ENCODE data around the gene ATCAY. TPM values are rescaled to one million over a fixed set of nuclear protein-coding genes. Genes with fewer than 3 reads are reported as not detected.
"Not testable (repeated sequence)": the region's sequence is repeated elsewhere in the genome, so short reads cannot be mapped to it uniquely, and the experiment has no call there.

Gene ATCAY
- total RNA-seq, 1 donor from 2014 or later = not detected

- intact Hi-C loops (cut with micrococcal nuclease) = no loop called here
- no peak for DNase-seq
Observed at GRCh38 chr19:3867971-3868769, 12.3 kb upstream of the ATCAY start.

GRCh38 chr19:3868770-3869456, 11.6 kb upstream of the ATCAY start, which contains the start of gene ZFR2:
ZFR2 (minus strand) TSS chr19:3869038; CDS start chr19:3869017, 21 bp downstream.
- Histone ChIP-seq H3K4me1 (peaks cover 5% of the 10 kb centered on the region), H3K27ac (replicated peaks) (no peak within 1 kb of the TSS), H3K9me3 (replicated peaks) (no peaks in the 10 kb centered on the region), H3K36me3 (no peaks in the 10 kb centered on the region), H3K4me3 (peak within 1 kb of the TSS; percentile 46), H3K27me3 (ENCODE audit: low read depth) (peaks cover 95% of the 10 kb centered on the region)
- no peak for TF ChIP-seq CTCF (IDR thresholded peaks at IDR 0.05; ENCODE audit: borderline replicate concordance)
- intact Hi-C loops (cut with micrococcal nuclease) = no loop called here
- DNase-seq = no peak

More at GRCh38 chr19:3867971-3868769, 12.3 kb upstream of the ATCAY start:
- Histone ChIP-seq H3K27me3 (ENCODE audit: low read depth) (peaks cover 98% of the 10 kb centered on the region), H3K27ac (replicated peaks) (no peak overlapping the region), H3K4me1 (peaks cover 5% of the 10 kb centered on the region), H3K36me3 (no peaks in the 10 kb centered on the region), H3K9me3 (replicated peaks) (no peaks in the 10 kb centered on the region), H3K4me3 (peak overlapping the region; percentile 46)
- no peak for TF ChIP-seq CTCF (IDR thresholded peaks at IDR 0.05; ENCODE audit: borderline replicate concordance)

GRCh38 chr19:3873151-3873550, 7.3 kb upstream of the ATCAY start:
- peaks cover 74% of the 10 kb centered on the region for H3K27me3 ChIP-seq (ENCODE audit: low read depth)
- TF ChIP-seq CTCF (IDR thresholded peaks at IDR 0.05; ENCODE audit: borderline replicate concordance) = no peak
- H3K27ac ChIP-seq (replicated peaks) = no peak overlapping the region
- DNase-seq = no peak
- peaks cover 5% of the 10 kb centered on the region for H3K4me1 ChIP-seq
- H3K9me3 ChIP-seq (replicated peaks) = no peaks in the 10 kb centered on the region
- intact Hi-C loops (cut with micrococcal nuclease) = no loop called here
- no peaks in the 10 kb centered on the region for H3K36me3 ChIP-seq
- H3K4me3 ChIP-seq = no peak overlapping the region

- H3K9me3 ChIP-seq (replicated peaks); H3K27ac ChIP-seq (replicated peaks); intact Hi-C loops (cut with micrococcal nuclease); H3K4me3 ChIP-seq; H3K36me3 ChIP-seq; H3K4me1 ChIP-seq; DNase-seq: not testable (repeated sequence)
- H3K27me3 ChIP-seq (ENCODE audit: low read depth) = peaks cover 74% of the 10 kb centered on the region
Observed at GRCh38 chr19:3874695-3875094, 5.8 kb upstream of the ATCAY start.

GRCh38 chr19:3879656-3880055, 829 bp upstream of the ATCAY start:
- DNase-seq = no peak
- Histone ChIP-seq H3K36me3 (no peaks in the 10 kb centered on the region), H3K9me3 (replicated peaks) (no peaks in the 10 kb centered on the region), H3K4me3 (no peak overlapping the region), H3K27ac (replicated peaks) (no peak overlapping the region), H3K27me3 (ENCODE audit: low read depth) (peaks cover 86% of the 10 kb centered on the region), H3K4me1 (no peaks in the 10 kb centered on the region)
- intact Hi-C loops (cut with micrococcal nuclease) = no loop called here
- no peak for TF ChIP-seq CTCF (IDR thresholded peaks at IDR 0.05; ENCODE audit: borderline replicate concordance)

All from left ventricle myocardium inferior (tissue), 1 donor.